A172 (cell line): Measurements from ENCODE around the gene ANKRD36. TPM values are rescaled to one million over a fixed set of nuclear protein-coding genes. Genes with fewer than 3 reads are reported as not detected.
"Not testable (repeated sequence)": the region's sequence is repeated elsewhere in the genome, so short reads cannot be mapped to it uniquely, and the experiment has no call there.

Source experiments
- DNase-seq: peaks from one replicate; pipeline ENCODE4 v3.0.0-alpha.2; 2015; ENCODE audit warnings: low spot score
- total RNA-seq: library from RNA; depleted of rRNA; stranded (reverse); fragments of >200 nt; shearing (Covaris generic); gene quantifications from 2 replicates; pipeline ENCODE4 v1.2.3, GENCODE V29; 2014; rRNA removed

Gene ANKRD36
- 17.2 and 19.2 TPM in 2 replicates for total RNA-seq

DNA sequence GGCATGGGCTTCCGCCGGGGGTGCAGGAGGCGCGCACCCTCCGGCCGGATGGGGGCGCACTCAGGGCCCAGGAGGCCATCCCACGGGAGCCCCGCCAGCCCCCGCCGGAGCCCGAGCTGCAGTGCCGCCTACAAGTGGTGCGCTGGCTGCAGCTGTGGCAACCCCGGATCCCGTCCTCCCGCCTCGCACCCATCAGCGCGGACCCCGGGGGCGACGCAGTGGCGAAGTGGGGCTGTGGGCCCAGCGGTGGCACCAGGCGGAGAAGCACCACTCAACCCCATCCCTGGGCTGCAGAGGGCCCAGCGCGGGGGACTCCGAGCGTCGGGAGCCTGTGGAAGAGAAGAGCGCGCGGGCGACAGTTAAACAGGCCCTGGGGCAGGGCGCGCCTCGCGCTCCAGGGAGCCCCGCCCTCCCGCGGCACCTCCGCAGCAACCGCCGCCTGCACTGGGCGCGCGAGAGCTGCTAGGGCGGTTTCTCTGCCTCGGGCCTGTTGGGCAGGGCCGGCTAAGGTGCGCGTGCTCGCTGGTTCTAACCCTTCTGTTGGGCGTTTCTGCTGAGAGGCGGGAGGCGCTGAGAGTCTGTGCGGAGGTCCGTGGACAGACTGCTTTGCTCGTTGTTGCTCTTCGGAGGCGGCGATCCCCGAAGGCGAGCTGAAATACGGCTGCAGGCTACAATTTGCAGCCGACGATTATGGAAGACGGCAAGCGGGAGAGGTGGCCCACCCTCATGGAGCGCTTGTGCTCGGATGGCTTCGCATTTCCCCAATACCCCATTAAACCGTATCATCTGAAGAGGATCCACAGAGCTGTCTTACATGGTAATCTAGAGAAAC is at the start of gene ANKRD36:
Gene ANKRD36 (plus strand): TSS at position 104 of the 832 bp plus-strand sequence. CDS start 587 bp downstream, at position 691.
- DNase-seq, result peak; percentile 69

DNA sequence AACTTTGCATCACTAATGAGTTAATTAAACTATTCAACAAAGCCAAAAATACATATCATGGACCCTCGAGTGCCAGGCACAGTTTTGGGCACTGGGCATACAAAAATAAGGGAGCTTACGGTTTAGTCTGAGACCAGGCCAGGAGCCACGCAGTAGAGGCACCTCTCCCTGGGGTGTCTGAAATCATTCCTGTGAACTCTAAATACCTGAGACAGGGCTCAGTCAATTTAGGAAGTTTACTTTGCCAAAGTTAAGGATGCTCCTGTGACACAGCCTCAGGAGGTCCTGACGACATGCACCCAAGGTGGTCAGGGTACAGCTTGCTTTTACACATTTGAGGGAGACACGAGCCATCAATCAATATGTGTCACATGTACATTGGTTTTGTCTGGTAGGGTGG is 46.9 kb upstream of the ANKRD36 start:
- not testable (repeated sequence) for DNase-seq

DNA sequence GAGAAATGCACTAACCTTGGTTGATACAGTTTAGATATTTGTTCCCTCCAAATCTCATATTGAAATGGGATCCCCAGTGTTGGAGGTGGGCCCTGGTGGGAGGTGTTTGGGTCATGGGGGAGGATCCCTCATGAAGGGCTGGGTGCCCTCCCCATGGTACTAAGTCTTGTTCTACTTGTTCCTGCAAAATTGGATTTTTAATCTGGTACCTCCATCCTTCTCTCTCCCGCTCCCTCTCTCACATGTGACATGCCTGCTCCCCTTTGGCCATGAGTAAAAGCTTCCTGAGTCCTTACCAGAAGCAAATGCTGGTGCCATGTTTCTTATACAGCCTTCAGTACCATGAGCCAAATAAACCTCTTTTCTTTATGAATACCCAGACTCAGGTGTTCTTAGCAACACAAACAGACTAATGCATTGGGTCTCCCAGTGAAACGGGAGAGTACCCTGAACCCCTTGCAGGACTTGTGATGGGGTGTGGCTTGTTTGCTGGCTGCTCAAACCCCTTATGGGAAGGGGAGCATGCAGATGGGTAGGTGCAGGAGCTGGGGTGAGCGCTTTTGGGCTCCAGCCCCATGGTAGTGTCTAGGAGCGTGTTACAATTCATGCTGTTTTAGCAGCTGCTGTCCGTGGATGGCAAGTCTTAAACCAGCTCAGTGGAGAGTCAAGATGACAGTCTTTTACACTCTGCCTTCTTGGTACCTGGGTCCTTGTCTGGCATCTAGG is 45.5 kb upstream of the ANKRD36 start:
- peak; percentile 4 for DNase-seq

DNA sequence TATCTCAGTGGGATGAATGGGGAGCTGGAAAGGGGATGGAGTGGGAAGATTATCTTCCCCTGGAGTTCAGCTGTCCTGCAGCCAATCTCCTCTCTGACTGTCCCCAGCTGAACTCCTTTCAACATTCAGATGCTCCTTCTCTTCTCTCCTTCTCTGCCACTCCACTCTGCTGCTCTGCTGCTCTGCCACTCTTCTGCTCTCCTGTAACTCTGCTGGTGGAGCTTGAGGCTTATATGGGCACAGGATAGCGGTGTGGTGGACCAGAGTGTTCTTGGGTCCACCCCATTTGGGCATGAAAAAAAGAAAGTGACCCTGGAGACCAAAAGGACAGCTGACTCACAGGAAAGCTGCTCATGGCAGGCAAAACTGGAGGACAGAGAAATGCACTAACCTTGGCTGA is 44.9 kb upstream of the ANKRD36 start:
- DNase-seq, result no peak

DNA sequence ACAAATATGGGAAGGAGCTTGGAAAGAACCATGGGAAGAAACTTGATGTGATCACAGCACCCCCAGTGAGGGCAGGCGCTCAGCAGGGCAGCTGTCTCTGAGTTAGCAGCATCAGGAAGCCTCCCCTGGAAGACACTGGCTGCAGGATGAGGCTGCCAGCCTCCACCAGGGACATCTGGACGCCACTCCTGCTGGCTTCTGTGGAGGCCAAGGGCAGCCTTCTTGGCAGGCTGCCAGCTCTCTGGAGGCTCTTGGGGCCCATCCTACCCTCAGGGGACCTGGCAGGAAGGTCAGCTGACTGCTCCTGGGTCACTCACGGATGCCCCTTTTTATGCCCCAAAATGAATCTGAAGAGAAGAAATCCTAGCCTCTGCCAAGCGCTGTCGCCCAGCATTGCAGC is 44.2 kb upstream of the ANKRD36 start:
- DNase-seq, result not testable (repeated sequence)

GRCh38 chr2:97070915-97071314 is 42.0 kb upstream of the ANKRD36 start:
- DNase-seq, result not testable (repeated sequence)

- not testable (repeated sequence) for DNase-seq
These were observed 35.7 kb upstream of the ANKRD36 start for GRCh38 chr2:97077213-97077612.

- DNase-seq, result not testable (repeated sequence)
These were observed 32.1 kb upstream of the ANKRD36 start for GRCh38 chr2:97080855-97081254.

GRCh38 chr2:97082206-97082605 is 30.7 kb upstream of the ANKRD36 start:
- not testable (repeated sequence) for DNase-seq

DNA sequence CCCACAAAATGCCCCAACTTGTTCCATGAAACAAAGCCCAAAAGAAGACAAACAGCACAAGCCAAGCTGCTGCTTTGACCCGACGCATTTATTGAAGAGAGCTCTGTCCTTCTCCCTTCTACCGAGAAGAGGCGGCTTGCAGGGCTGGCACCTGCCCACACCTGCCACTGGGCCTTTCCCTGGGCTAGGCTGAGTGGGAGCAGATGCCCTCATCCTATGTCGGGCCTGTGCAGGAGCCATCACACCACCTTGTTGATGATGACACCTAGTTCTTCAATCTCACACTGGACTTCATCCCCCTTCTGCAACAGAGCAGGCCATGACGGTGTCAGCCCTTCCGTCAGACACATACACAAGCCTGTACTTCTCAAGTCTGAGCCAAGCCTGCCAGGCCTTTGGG is 29.4 kb upstream of the ANKRD36 start:
- not testable (repeated sequence) for DNase-seq

GRCh38 chr2:97085093-97085492 is 27.9 kb upstream of the ANKRD36 start:
- not testable (repeated sequence) for DNase-seq

- DNase-seq, result not testable (repeated sequence)
These were observed 24.2 kb upstream of the ANKRD36 start for GRCh38 chr2:97088706-97089105.

GRCh38 chr2:97092946-97093345 is 20.0 kb upstream of the ANKRD36 start:
- DNase-seq, result not testable (repeated sequence)

- DNase-seq, result not testable (repeated sequence)
These were observed 18.8 kb upstream of the ANKRD36 start for GRCh38 chr2:97093983-97094771.

GRCh38 chr2:97094772-97095611 is 18.0 kb upstream of the ANKRD36 start, which contains the start of gene FAHD2B:
TSS of gene FAHD2B (minus strand) at chr2:97094882. CDS start at chr2:97091706, 3,176 bp downstream.
- DNase-seq, result peak; percentile 35

GRCh38 chr2:97095661-97096060 is 17.3 kb upstream of the ANKRD36 start:
- no peak for DNase-seq

GRCh38 chr2:97098786-97099372 is 14.1 kb upstream of the ANKRD36 start:
- not testable (repeated sequence) for DNase-seq

DNA sequence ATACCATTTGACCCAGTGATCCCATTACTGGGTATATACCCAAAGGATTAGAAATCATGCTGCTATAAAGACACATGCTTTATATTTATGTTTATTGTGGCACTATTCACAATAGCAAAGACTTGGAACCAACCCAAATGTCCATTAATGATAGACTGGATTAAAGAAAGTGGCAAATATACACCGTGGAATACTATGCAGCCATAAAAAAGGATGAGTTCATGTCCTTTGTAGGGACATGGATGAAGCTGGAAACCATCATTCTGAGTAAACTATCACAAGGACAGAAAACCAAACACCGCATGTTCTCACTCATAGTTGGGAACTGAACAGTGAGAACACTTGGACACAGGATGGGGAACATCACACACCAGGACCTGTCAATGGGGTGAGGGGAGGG is 6.1 kb upstream of the ANKRD36 start:
- not testable (repeated sequence) for DNase-seq

GRCh38 chr2:97111246-97111645 is 1.7 kb upstream of the ANKRD36 start:
- not testable (repeated sequence) for DNase-seq

DNA sequence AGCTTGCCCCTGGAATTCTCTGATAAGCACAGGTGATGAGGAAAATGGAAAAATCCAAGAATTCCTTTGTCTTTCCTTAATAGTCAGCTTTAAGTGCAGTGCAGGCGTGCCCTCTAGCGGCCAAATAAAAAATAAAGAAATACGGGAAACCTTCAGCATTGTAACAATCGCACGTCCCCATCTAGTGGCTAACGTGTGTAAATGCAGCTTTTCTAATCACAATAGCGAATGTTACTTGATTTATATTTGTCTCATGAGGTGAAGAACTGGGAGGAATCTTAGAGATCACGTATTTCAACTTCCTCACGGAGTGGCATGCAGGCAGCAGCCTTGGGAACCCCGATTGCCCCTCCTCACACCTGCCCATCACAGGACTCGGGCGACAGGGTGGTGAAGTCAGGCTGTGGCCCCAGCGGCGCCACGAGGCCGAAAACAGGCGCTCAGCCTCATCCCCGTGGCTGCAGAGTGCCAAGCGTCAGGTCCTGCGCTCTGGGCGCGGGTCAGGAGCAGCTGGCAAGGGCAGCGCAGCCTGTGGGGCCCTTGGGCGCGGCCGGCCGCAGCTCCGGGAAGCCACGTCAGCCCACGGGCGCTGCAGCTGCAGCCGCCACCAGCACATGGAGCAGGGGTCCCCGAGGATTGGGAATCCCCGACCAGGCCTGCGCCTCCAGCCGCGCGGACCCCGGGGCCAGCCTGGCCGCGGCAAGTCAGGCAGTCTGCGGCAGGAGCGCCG is 468 bp upstream of the ANKRD36 start:
- peak; percentile 21 for DNase-seq
